ENCODE data around the gene ABCB8. TPM values are rescaled to one million over a fixed set of nuclear protein-coding genes. Genes with fewer than 3 reads are reported as not detected.

ABCB8 gene
- total RNA-seq, 4 donors from 2014 or later: 13.2 to 33.0 (median 18.8) TPM

- no peak for ATAC-seq
- Histone ChIP-seq H3K27me3 (no peaks in the 10 kb centered on the region), H3K27ac (no peak overlapping the region), H3K4me3 (no peak overlapping the region), H3K36me3 (peaks cover 0 to 14% of the 10 kb centered on the region in 2 donors), H3K4me1 (peaks cover 0 to 67% (median 29%) of the 10 kb centered on the region in 3 donors), H3K9me3 (no peaks in the 10 kb centered on the region)
- TF ChIP-seq EP300 (IDR thresholded peaks at IDR 0.05) (no peak), POLR2A (IDR thresholded peaks at IDR 0.05) (no peak), CTCF (IDR thresholded peaks at IDR 0.05) (no peak), POLR2AphosphoS5 (IDR thresholded peaks at IDR 0.05) (no peak)
- 67 to 79% methylated on average over 5 to 15 of the region's 17 CpGs for WGBS, 2 donors (ENCODE audit: low coverage in 1 of 2)
Observed at GRCh38 chr7:151095828-151096475, 67.7 kb downstream of the ABCB8 start.

Other genes starting within 250 kb of the ABCB8 start
- 10 to 100 TPM; 18.2 to 69.3 (median 52.6) TPM for gene TMEM176B, start 228.1 kb upstream of the ABCB8 start, total RNA-seq
- gene TMEM176A, start 227.7 kb upstream of the ABCB8 start, total RNA-seq: 10 to 100 TPM in 3 of 4 donors, 1 to 10 TPM in 1; 6.5 to 42.4 (median 28.7) TPM
- gene AOC1, start 175.9 kb upstream of the ABCB8 start, total RNA-seq: under 1 TPM in 2 of 4 donors, not detected in 2; 0.69 TPM
- 10 to 100 TPM; 26.6 to 63.8 (median 36.3) TPM for gene KCNH2, start 50.1 kb upstream of the ABCB8 start, total RNA-seq
- gene NOS3, start 37.4 kb upstream of the ABCB8 start, total RNA-seq: 10 to 100 TPM in 2 of 4 donors, 1 to 10 TPM in 2; 6.8 to 29.4 (median 13.5) TPM
- gene ATG9B, start 4.0 kb upstream of the ABCB8 start, total RNA-seq: under 1 TPM in 2 of 4 donors, not detected in 2; 0.15 to 0.31 TPM
- gene ASIC3, start 20.1 kb downstream of the ABCB8 start, total RNA-seq: 1 to 10 TPM in 3 of 4 donors, not detected in 1; 1.7 to 3.1 (median 2.1) TPM
- gene CDK5, start 29.4 kb downstream of the ABCB8 start, total RNA-seq: 1 to 10 TPM; 3.4 to 8.8 (median 6.4) TPM
- gene SLC4A2, start 31.1 kb downstream of the ABCB8 start, total RNA-seq: 100 to 1,000 TPM in 2 of 4 donors, 10 to 100 TPM in 2; 77.8 to 152 (median 95.7) TPM
- 10 to 100 TPM; 51.3 to 82.2 (median 60.8) TPM for gene FASTK, start 52.4 kb downstream of the ABCB8 start, total RNA-seq
- gene TMUB1, start 55.0 kb downstream of the ABCB8 start, total RNA-seq: 10 to 100 TPM; 38.4 to 57.2 (median 44.7) TPM
- 10 to 100 TPM; 36.3 to 68.2 (median 55.7) TPM for gene AGAP3, start 58.0 kb downstream of the ABCB8 start, total RNA-seq
- gene GBX1, start 139.2 kb downstream of the ABCB8 start, total RNA-seq: not detected
- gene ASB10, start 158.8 kb downstream of the ABCB8 start, total RNA-seq: not detected
- gene H2BK1, start 182.0 kb downstream of the ABCB8 start, total RNA-seq: not detected
- 10 to 100 TPM; 30.5 to 43.1 (median 36.5) TPM for gene ABCF2, start 198.8 kb downstream of the ABCB8 start, total RNA-seq
- gene CHPF2, start 204.0 kb downstream of the ABCB8 start, total RNA-seq: 10 to 100 TPM; 18.0 to 38.1 (median 25.7) TPM
- 10 to 100 TPM; 23.6 to 45.1 (median 39.8) TPM for gene SMARCD3, start 220.2 kb downstream of the ABCB8 start, total RNA-seq